GM06990 (cell line): ENCODE data around the gene GCN1.

Experiments used
- DNase-seq: peaks from one replicate; pipeline ENCODE4 v3.0.0-alpha.2; 2011; ENCODE audit not compliant: insufficient read length; ENCODE audit errors: extremely low read depth
- H3K27me3 ChIP-seq: replicated peaks from 2 replicates; pipeline ENCODE4 v1.6.0; 2011; ENCODE audit warnings: low read length; ENCODE audit not compliant: control insufficient read depth, insufficient read depth
- H3K36me3 ChIP-seq: 2 replicates; pipeline ENCODE4 v1.5.1; 2011; ENCODE audit warnings: low read length; ENCODE audit not compliant: control insufficient read depth, insufficient read depth
- H3K4me3 ChIP-seq: replicated peaks from 2 replicates; pipeline ENCODE4 v1.5.1; 2011; ENCODE audit warnings: low read depth, mild to moderate bottlenecking, control low read depth, low read length
- TF ChIP-seq, protein P1 (sequence below): IDR thresholded peaks from 2 replicates; pipeline ENCODE4 v1.5.1; 2011; ENCODE audit warnings: low read length, control low read depth, mild to moderate bottlenecking, inconsistent platforms; ENCODE audit not compliant: insufficient read depth, poor library complexity, severe bottlenecking

The GCN1 gene

DNA sequence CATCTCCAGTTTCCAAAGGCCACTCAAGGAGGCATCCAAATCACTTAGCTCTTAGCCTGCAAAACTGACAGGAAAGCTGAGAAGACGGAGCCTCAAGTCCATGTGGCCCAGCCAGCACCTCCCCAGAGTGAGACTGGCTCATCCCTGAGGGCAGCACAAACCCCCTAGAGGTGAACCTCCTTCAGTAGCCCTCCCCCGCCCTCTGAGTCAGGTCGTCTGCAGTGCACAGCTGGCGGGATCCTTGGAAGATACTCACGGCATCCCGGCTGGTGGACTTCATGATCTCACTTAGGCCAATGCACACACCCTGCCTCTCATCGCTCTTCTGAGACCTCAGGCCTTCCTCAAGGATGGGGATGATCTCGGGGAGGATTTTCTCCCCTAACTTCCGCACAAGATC is 53.9 kb downstream of the GCN1 start:
- H3K36me3 ChIP-seq = peaks cover 67% of the 10 kb centered on the region
- H3K27me3 ChIP-seq = no peaks in the 10 kb centered on the region
- TF ChIP-seq, protein P1, sequence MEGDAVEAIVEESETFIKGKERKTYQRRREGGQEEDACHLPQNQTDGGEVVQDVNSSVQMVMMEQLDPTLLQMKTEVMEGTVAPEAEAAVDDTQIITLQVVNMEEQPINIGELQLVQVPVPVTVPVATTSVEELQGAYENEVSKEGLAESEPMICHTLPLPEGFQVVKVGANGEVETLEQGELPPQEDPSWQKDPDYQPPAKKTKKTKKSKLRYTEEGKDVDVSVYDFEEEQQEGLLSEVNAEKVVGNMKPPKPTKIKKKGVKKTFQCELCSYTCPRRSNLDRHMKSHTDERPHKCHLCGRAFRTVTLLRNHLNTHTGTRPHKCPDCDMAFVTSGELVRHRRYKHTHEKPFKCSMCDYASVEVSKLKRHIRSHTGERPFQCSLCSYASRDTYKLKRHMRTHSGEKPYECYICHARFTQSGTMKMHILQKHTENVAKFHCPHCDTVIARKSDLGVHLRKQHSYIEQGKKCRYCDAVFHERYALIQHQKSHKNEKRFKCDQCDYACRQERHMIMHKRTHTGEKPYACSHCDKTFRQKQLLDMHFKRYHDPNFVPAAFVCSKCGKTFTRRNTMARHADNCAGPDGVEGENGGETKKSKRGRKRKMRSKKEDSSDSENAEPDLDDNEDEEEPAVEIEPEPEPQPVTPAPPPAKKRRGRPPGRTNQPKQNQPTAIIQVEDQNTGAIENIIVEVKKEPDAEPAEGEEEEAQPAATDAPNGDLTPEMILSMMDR = no peak
- DNase-seq = no peak
- no peak overlapping the region for H3K4me3 ChIP-seq

DNA sequence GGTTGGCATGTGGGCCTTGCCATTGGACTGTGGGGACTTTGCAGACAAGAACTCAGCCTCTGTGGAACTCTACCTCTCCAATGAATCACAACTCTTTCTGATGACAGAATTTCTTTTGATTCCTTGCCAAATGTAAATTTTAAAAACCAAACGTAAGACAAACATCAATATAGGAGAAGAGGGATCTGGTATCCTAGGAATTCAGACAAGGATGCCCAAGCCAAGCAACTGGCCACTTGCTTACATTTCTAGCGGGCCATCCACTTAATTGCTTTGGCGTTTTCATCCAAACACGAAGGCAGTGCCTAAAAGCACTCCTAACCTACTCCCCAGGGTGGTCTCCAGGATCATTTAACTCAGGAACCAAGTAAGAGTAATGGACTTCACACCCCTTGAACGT is 54.6 kb downstream of the GCN1 start:
- Histone ChIP-seq H3K27me3 (no peaks in the 10 kb centered on the region), H3K4me3 (no peak overlapping the region), H3K36me3 (peaks cover 64% of the 10 kb centered on the region)
- TF ChIP-seq, protein P1 = no peak
- DNase-seq = no peak

DNA sequence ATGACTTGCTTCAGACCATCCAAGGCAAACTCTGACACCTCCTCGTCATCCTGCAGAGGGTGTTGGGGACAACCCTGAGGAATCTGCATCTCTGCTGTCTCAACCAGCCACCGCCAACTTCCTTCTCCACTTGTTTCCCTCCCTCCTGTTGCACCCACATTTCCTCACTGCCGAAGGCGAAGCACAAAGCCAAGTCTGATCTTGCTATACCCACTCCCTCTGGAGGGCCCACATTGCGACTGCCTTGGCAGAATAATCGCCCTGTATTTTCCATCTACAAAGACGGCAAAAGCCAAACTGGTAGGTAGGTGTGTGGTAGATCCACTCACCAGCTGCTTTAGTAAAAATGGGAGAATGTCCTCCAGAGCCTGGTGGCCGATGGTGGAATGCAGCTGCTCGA is 56.1 kb downstream of the GCN1 start:
- no peak for DNase-seq
- TF ChIP-seq, protein P1 = no peak
- Histone ChIP-seq H3K36me3 (peaks cover 67% of the 10 kb centered on the region), H3K4me3 (no peak overlapping the region), H3K27me3 (no peaks in the 10 kb centered on the region)

DNA sequence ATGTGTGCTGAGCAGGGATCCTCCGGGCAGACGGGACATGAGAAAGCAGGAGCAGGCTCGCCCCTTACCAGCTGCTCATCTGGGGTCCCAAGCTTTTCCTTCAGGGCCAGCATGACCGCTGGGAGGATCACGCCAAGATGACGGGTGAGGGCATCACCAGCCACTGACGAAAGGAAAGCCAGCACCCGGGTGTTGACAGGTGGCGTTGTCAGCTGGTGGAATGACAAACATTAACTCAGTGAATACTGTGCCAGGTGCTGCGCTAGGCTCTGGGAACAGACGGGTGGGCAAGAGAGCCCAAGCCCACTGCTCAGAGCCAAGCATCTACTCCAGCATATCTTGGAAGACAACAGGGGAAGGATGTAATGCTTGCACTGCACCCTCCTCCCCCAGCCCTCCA is 56.7 kb downstream of the GCN1 start:
- no peaks in the 10 kb centered on the region for H3K27me3 ChIP-seq
- no peak for DNase-seq
- TF ChIP-seq, protein P1 = no peak
- peaks cover 67% of the 10 kb centered on the region for H3K36me3 ChIP-seq
- no peak overlapping the region for H3K4me3 ChIP-seq

DNA sequence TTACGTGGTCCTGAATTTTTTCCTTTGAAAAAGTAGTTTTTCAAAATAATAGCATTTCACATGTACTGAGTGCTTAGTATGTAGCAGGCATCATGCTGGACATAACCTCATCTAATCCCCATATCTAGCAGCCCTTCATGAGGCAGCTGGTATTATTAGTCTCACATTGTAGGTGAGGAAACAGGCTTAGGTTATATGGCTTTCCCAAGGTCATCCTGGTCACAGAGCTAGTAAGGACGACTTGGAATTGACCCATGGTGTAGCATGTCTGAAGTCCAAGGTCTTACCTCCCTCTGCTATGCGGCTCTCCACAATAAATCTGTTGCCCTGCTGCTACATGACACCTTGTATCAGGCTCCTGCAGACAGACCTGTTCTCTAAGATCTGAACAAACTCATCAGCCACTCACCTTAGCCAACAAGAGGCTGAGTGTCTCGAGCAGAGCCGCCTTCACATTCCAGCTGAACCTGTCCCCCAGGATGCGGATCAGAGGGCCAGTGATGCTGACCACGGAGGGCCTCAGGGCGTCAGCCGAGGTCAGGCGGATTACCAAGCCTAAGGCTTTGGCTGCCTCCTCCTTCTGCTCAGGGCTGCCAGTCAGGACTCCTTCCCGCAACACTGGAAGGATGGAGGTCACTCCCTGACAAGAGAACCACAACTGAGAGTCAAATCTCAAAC is 58.3 kb downstream of the GCN1 start:
- DNase-seq = no peak
- Histone ChIP-seq H3K36me3 (peaks cover 62% of the 10 kb centered on the region), H3K4me3 (no peak overlapping the region), H3K27me3 (no peaks in the 10 kb centered on the region)
- TF ChIP-seq, protein P1 = no peak
